ENCODE measurements around the gene OSBPL10. TPM values are rescaled to one million over a fixed set of nuclear protein-coding genes. Genes with fewer than 3 reads are reported as not detected.

Gene OSBPL10
- total RNA-seq, 4 donors from 2014 or later: 30.0 to 49.7 (median 43.7) TPM

GRCh38 chr3:31978553-31978952 is 2.5 kb downstream of the OSBPL10 start:
- Histone ChIP-seq H3K4me3 (no peak overlapping the region), H3K27ac (no peak overlapping the region), H3K27me3 (no peaks in the 10 kb centered on the region), H3K4me1 (no peaks in the 10 kb centered on the region), H3K9me3 (no peaks in the 10 kb centered on the region), H3K36me3 (no peaks in the 10 kb centered on the region)
- intact Hi-C loops (cut with DNase I; ENCODE audit: low total_unique reads): no loop called here
- TF ChIP-seq CTCF (IDR thresholded peaks at IDR 0.05) (no peak), POLR2A (IDR thresholded peaks at IDR 0.05) (no peak)
- no peak for DNase-seq

DNA sequence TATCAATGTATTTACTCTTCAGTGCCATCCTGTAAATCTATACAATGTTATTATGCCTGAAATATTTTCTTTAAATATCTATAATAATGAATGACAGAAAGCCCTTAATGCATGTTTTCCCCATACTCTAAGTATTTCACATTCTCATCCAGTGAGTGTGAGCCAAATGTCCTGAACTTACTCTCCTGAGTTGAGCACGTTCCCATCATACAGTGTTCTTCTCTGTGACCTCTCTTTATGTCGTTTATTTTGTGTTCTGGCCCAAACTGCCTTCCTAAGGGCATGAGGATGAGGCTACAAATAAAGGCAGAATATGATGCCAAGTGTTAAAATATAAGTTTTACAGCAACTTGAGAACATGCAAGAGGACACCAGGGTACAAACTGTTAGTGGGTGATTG is 3.3 kb downstream of the OSBPL10 start:
- Histone ChIP-seq H3K36me3 (no peaks in the 10 kb centered on the region), H3K27ac (no peak overlapping the region), H3K4me1 (peaks cover 4% of the 10 kb centered on the region in 2 donors), H3K27me3 (no peaks in the 10 kb centered on the region), H3K4me3 (no peak overlapping the region), H3K9me3 (no peaks in the 10 kb centered on the region)
- intact Hi-C loops (cut with DNase I; ENCODE audit: low total_unique reads): no loop called here
- DNase-seq: no peak
- TF ChIP-seq CTCF (IDR thresholded peaks at IDR 0.05) (no peak), POLR2A (IDR thresholded peaks at IDR 0.05) (no peak)

- Histone ChIP-seq H3K36me3 (no peaks in the 10 kb centered on the region), H3K9me3 (no peaks in the 10 kb centered on the region), H3K27ac (no peak overlapping the region), H3K4me1 (peaks cover 4% of the 10 kb centered on the region in 2 donors), H3K4me3 (no peak overlapping the region), H3K27me3 (no peaks in the 10 kb centered on the region)
- DNase-seq: no peak
- TF ChIP-seq POLR2A (IDR thresholded peaks at IDR 0.05) (no peak), CTCF (IDR thresholded peaks at IDR 0.05) (no peak)
- intact Hi-C loops (cut with DNase I; ENCODE audit: low total_unique reads): no loop called here
Observed at GRCh38 chr3:31976302-31976701, 4.8 kb downstream of the OSBPL10 start.

DNA sequence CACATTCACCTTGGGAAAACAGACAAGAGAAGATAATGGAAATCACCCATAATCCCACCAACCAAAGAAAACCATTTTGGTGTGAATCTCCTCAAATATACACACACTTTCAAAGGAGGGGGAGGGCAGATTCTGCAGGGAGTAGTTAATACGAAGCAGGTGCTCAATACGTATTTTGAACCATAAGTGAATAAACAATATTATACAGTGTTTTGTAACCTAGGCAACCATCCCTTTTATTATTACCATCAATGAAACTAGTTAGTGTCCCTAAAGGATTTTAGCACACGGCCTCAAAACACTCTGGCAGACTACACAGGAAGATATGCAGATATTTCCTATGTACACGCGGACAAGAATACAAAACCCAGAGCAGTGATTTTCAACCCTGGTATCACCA is 6.1 kb downstream of the OSBPL10 start:
- no peak overlapping the region for H3K27ac ChIP-seq
- H3K9me3 ChIP-seq: no peaks in the 10 kb centered on the region
- H3K4me1 ChIP-seq: peaks cover 4% of the 10 kb centered on the region in 2 donors
- no peak overlapping the region for H3K4me3 ChIP-seq
- intact Hi-C loops (cut with DNase I; ENCODE audit: low total_unique reads): no loop called here
- DNase-seq: no peak
- no peak for TF ChIP-seq POLR2A (IDR thresholded peaks at IDR 0.05)
- TF ChIP-seq CTCF (IDR thresholded peaks at IDR 0.05): no peak
- H3K36me3 ChIP-seq: no peaks in the 10 kb centered on the region
- no peaks in the 10 kb centered on the region for H3K27me3 ChIP-seq

DNA sequence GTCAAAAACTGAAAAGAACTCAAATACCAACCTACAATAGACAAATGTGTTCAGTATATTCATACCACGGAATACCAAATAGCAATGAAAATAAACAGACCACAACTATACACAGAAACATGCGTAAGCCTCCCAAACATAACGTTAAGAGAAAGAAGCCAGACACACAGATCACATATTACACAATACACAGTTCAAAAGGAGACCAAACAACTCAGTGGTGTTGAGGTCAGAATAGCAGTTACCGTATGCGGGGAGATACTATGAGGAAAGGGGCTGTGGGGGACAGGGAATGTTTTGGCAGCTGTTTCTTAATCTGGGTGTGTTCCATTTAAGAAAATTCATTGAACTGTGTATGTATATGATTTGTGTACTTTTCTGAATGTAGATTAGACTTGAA is 6.6 kb downstream of the OSBPL10 start:
- DNase-seq: no peak
- no peaks in the 10 kb centered on the region for H3K27me3 ChIP-seq
- intact Hi-C loops (cut with DNase I; ENCODE audit: low total_unique reads): no loop called here

More for the DNA sequence above, 6.6 kb downstream of the OSBPL10 start:
- H3K4me3 ChIP-seq: no peak overlapping the region
- H3K4me1 ChIP-seq: peaks cover 4% of the 10 kb centered on the region in 2 donors
- H3K36me3 ChIP-seq: no peaks in the 10 kb centered on the region
- H3K27ac ChIP-seq: no peak overlapping the region
- no peaks in the 10 kb centered on the region for H3K9me3 ChIP-seq
- TF ChIP-seq POLR2A (IDR thresholded peaks at IDR 0.05) (no peak), CTCF (IDR thresholded peaks at IDR 0.05) (no peak)
